ENCODE results near the gene RTN4IP1.
"Not testable (repeated sequence)": the region's sequence is repeated elsewhere in the genome, so short reads cannot be mapped to it uniquely, and the experiment has no call there.

The RTN4IP1 gene

DNA sequence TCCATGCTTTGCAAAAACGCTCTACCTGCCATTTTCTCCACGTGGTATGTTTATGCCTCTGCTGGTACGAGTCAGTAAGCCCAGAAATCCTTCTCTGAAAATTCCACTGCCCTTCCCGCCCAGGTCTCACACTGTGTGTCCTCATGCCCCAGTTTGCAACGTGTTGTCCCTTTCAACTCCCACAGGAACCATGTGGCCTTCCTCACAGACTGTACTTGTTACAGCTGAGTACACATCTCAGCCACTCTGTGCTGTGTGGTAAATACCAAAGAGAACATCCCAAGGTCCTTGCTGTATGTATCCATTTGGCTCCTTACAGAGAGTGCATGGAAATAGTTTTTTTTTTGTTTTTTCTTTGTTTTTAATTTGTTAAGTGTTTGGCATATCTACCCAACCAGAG is 56.9 kb downstream of the RTN4IP1 start:
- Mint-ChIP-seq H3K27me3 (no peaks in the 10 kb centered on the region), H3K4me1 (peaks cover 13% of the 10 kb centered on the region), H3K9me3 (no peaks in the 10 kb centered on the region), H3K4me3 (no peak overlapping the region), H3K27ac (no peak overlapping the region)
- ATAC-seq, result no peak
- no peak for DNase-seq

DNA sequence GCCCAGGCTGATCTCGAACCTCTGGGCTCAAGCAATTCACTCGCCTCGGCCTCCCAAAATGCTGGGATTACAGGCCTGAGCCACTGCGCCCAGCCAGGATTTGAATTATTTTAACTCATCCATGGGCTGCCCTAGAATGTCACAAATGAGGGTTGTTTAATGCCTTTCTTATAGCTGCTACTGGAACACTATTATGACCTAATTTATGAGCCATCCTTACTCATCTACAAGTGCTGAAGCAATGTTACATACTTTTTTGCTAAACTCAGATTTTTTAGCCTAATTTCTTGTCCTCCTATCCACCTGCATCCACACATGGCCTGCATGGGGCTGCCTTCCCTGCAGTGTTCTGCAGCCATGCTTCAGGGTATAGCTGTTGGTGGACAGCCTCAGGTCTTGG is 59.9 kb downstream of the RTN4IP1 start:
- H3K4me1 Mint-ChIP-seq, result peaks cover 2% of the 10 kb centered on the region
- no peaks in the 10 kb centered on the region for H3K9me3 Mint-ChIP-seq
- no peak overlapping the region for H3K4me3 Mint-ChIP-seq
- peak overlapping the region in 1 of 2 donors; percentile 45 for H3K27ac Mint-ChIP-seq
- ATAC-seq (no peak), DNase-seq (no peak)
- no peaks in the 10 kb centered on the region for H3K27me3 Mint-ChIP-seq

DNA sequence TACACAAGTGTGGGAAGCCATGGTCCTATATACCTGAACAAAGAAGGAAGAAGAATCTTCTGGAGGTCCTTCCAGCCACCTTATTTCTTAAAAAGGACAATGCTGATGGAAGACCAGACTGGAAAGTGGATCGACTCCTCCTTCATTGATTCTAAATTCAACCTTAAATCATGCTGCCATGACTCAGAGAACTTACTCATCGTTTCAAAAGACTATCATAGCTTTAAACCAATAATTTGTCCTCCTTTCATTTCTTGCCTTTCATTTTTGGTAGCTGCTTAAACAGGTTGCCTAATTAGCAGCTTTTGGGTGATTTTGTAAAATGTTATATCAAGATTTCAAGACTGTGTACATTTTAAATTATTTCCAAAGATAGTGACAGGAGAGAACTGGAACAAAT is 60.8 kb downstream of the RTN4IP1 start:
- ATAC-seq, result no peak
- no peaks in the 10 kb centered on the region for H3K27me3 Mint-ChIP-seq
- no peak overlapping the region for H3K4me3 Mint-ChIP-seq
- no peaks in the 10 kb centered on the region for H3K4me1 Mint-ChIP-seq
- DNase-seq, result no peak
- no peak overlapping the region for H3K27ac Mint-ChIP-seq
- no peaks in the 10 kb centered on the region for H3K9me3 Mint-ChIP-seq

DNA sequence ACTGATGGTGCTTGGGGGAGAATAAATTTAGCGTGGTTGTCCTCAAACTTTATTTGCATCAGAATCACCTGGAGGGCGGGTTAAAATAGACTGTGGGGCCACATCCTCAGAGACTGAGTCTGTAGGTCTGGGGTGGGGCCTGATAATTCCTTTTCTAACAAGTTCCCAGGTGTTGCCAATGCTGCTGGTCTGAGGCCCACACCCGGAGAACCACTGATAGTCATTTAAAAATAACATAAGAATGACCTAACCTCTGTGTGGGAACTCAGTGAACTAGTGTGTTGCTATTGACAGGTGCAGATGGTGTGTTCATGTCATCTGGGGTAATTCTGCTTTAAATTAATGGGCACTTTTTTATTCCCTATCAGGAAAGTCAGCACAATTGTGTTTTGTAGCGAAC is 64.8 kb downstream of the RTN4IP1 start:
- H3K27ac Mint-ChIP-seq, result peak overlapping the region in 1 of 2 donors; percentile 36
- ATAC-seq (no peak), DNase-seq (no peak)
- no peaks in the 10 kb centered on the region for H3K27me3 Mint-ChIP-seq
- H3K9me3 Mint-ChIP-seq, result no peaks in the 10 kb centered on the region
- peaks cover 10% of the 10 kb centered on the region for H3K4me1 Mint-ChIP-seq
- H3K4me3 Mint-ChIP-seq, result no peak overlapping the region

DNA sequence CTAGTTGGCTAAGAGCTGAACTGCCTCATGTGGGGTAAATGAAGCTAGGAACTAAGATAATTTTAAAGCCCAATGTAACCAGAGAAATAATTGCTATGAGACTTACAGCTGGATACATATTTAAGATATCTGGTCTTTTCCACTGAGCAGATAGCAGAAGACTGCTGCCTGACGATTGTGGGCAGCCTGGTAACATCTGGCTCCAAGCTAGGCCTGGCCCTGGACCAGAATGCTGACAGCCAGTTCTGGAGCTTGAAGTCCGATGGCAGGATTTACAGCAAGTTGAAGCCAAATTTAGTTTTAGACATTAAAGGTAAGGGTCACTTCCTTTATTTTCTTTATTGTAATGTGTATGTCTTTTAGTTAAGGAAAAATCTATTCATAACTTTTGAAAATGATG is 65.7 kb downstream of the RTN4IP1 start:
- ATAC-seq (no peak), DNase-seq (no peak)
- Mint-ChIP-seq H3K4me3 (no peak overlapping the region), H3K27ac (no peak overlapping the region), H3K27me3 (no peaks in the 10 kb centered on the region), H3K4me1 (peaks cover 10% of the 10 kb centered on the region), H3K9me3 (no peaks in the 10 kb centered on the region)

DNA sequence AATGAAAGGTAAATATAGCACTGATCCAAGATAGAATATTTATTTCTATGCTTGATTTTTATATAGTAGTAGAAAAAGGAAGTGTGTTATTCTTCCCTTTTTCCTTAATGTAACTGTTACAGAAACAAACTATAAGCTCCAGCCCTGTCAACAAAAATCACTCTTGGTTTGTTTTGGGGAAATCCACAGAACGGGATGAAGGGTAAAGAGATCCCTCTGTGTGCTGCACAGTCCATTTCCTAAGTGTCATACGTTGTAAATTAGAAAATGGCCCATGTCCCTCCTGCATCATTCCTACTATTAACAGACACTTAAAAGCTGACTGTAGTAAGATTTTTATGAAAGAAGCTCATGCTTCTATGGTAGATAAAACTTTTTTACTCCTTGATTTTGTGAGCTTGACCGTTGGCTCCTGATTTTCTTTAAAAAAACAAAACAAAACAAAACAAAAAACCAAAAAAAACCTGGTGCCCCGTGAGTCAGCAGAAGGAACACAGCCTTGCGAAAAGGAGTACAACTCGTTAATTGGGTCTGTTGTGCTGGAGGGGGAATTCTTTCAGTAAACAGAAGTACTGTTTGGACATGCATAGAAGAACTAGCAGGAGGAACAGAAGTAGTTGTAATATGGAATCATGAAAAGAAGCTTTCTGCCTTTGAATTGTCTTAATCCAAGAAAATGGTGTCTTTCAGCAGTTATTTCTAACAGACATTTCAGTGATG is 67.5 kb downstream of the RTN4IP1 start:
- H3K27ac Mint-ChIP-seq, result no peak overlapping the region
- DNase-seq (no peak), ATAC-seq (no peak)
- no peak overlapping the region for H3K4me3 Mint-ChIP-seq
- H3K4me1 Mint-ChIP-seq, result peaks cover 10% of the 10 kb centered on the region
- no peaks in the 10 kb centered on the region for H3K27me3 Mint-ChIP-seq
- H3K9me3 Mint-ChIP-seq, result no peaks in the 10 kb centered on the region

DNA sequence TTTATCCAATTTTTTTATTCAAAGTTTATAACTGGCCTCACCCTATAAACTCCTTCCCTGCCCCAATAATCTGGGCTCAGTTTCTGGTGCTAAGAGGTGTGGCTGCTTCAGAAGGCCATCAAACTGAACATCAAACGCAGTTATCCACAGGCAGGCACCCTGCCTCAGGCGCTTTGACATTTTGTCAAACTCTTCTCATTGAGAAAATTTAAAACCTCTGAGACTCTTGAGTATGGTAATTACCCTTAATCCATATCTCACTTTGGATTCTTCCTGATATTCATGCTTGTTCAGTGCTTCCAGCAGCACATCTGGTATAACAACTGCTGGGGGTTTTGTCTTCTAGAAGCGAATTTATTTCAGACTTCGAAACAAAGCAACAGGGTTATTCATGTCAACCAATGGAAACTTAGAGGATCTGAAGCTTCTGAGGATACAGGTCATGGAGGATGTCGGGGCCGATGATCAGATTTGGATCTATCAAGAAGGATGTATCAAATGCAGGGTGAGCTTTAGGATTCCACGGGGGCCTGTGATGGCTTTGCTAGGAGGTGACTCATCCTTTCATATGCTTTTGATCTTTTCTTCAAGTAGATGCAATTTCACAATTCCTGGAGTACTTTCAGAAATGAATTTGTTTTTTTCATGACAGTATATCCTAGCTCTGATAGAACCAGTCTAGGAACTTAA is 68.2 kb downstream of the RTN4IP1 start:
- Mint-ChIP-seq H3K4me3 (no peak overlapping the region), H3K27ac (peak overlapping the region in 1 of 2 donors; percentile 7), H3K4me1 (peaks cover 10% of the 10 kb centered on the region), H3K27me3 (no peaks in the 10 kb centered on the region), H3K9me3 (no peaks in the 10 kb centered on the region)
- DNase-seq (no peak), ATAC-seq (peak; percentile 64)

DNA sequence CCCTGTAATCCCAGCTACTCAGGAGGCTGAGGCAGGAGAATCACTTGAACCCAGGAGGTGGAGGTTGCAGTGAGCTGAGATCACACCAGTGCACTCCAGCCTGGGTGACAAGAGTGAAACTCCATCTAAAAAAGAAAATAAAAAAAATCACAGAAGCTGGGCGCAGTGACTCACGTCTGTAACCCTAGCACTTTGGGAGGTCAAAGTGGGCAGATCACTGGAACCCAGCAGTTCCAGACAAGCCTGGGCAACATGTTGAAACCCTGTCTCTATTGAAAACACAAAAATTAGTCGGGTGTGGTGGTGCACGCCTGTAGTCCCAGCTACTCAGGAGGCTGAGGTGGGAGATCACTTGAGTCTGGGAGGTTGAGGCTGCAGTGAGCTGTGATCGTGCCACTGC is 69.6 kb downstream of the RTN4IP1 start:
- not testable (repeated sequence) for H3K9me3 Mint-ChIP-seq, DNase-seq, H3K4me3 Mint-ChIP-seq, H3K27me3 Mint-ChIP-seq, ATAC-seq
- peaks cover 10% of the 10 kb centered on the region for H3K4me1 Mint-ChIP-seq
- H3K27ac Mint-ChIP-seq, result peak overlapping the region in 1 of 2 donors; percentile 24

DNA sequence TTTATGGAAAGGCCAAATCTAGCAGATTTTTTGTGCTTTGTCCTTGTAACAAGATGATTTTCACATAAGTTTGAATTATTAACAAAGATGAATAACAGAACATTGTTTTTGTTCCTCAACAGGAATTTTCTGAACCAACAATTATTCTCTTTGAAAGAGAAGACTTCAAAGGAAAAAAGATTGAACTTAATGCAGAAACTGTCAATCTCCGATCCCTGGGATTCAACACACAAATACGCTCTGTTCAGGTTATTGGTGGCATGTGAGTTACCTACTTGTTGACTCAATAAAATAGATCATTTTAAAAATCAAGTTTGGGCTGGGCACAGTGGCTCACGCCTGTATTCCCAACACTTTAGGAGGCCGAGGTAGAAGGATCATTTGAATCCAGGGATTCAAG is 70.9 kb downstream of the RTN4IP1 start:
- peak overlapping the region in 1 of 2 donors; percentile 72 for H3K27ac Mint-ChIP-seq
- no peaks in the 10 kb centered on the region for H3K27me3 Mint-ChIP-seq
- no peaks in the 10 kb centered on the region for H3K9me3 Mint-ChIP-seq
- DNase-seq (no peak), ATAC-seq (no peak)
- H3K4me3 Mint-ChIP-seq, result no peak overlapping the region
- H3K4me1 Mint-ChIP-seq, result peaks cover 16% of the 10 kb centered on the region

DNA sequence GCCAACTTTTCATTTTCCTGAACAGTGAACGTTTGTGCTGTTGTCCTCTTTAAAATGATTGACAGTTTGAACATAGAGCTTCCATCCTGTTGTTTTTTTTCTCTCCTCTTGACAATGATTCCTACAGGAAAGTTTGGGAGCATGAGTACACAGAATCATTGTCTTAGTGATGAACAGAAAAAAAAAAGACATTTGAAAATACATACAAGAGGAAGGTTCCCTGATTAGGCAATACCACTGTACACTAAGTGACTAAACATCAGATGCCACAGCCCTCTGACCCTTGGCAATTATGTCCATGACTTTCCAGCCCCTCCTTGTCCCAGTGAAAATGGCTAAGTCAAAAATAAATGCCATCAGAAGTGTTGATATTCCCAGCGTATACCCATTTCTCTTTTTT is 71.5 kb downstream of the RTN4IP1 start:
- no peaks in the 10 kb centered on the region for H3K27me3 Mint-ChIP-seq
- peaks cover 22% of the 10 kb centered on the region for H3K4me1 Mint-ChIP-seq
- H3K9me3 Mint-ChIP-seq, result no peaks in the 10 kb centered on the region
- no peak for DNase-seq
- ATAC-seq, result no peak
- H3K27ac Mint-ChIP-seq, result no peak overlapping the region
- no peak overlapping the region for H3K4me3 Mint-ChIP-seq

DNA sequence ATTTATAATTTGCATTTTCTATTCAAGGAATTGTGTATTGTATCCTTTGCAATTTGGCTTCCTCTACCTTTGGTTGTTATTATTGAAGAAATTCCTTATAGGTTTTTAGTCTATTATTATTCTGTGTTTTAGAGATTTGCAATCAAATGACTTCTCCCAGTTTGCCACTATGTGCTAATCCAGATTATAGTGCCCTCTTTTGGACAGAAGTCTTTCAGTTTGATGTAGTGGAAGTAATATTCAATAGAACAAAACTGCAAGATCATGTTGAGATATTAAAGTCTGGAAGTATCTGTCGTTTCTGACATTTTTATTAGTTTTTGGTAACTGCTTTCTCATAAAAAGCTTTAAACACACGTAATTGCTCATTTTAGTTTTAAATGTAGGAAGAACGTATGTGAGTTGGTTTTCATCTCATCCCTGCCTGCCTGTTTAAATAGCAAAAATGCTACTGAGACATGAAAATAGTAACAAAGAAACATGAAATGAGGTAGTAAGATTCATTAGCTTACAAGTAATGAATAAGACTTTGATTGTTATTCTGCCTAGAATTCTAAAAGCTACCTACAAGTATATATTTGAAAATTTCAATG is 72.8 kb downstream of the RTN4IP1 start:
- no peak for ATAC-seq
- H3K27me3 Mint-ChIP-seq, result no peaks in the 10 kb centered on the region
- DNase-seq, result no peak
- no peaks in the 10 kb centered on the region for H3K9me3 Mint-ChIP-seq
- peaks cover 23% of the 10 kb centered on the region for H3K4me1 Mint-ChIP-seq
- no peak overlapping the region for H3K27ac Mint-ChIP-seq
- no peak overlapping the region for H3K4me3 Mint-ChIP-seq

DNA sequence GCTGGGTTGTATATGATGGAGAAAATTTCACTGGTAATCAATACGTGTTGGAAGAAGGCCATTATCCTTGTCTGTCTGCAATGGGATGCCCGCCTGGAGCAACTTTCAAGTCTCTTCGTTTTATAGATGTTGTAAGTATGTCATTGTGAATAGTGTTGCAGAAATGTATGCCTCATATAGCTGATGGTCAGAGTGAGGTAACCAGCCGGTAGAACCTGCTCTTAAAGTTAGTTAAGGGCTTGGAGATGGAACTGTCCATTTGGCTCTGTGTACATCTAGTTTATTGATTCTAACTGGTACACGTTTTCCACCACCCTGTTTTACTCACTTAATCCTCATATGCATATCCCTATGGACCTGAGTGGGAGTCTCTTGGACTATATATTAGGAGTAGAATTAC is 73.5 kb downstream of the RTN4IP1 start:
- no peak for DNase-seq
- Mint-ChIP-seq H3K4me3 (no peak overlapping the region), H3K27ac (no peak overlapping the region), H3K27me3 (no peaks in the 10 kb centered on the region), H3K4me1 (peaks cover 16% of the 10 kb centered on the region), H3K9me3 (peaks cover 0 to 4% of the 10 kb centered on the region in 2 donors)
- ATAC-seq, result no peak

DNA sequence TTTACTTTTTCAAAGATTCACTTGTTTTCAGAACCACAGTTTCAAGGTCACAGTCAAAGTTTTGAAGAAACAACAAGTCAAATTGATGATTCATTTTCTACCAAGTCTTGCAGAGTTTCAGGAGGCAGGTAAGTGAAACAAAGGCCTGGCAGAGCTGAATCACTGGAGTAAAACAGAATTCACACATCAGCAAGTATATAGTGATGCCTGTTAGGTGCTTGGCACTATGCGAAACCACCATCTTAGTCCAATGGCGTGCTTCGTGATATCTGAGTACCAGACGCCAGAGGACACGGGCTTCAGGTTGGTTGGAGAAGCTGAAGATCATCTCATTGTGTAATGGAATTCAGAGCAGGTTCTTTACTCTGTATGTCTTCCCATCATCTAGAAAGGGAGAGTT is 75.9 kb downstream of the RTN4IP1 start:
- Mint-ChIP-seq H3K9me3 (peaks cover 0 to 4% of the 10 kb centered on the region in 2 donors), H3K4me3 (peak overlapping the region in 1 of 2 donors; percentile 7), H3K4me1 (peaks cover 26% of the 10 kb centered on the region), H3K27ac (peak overlapping the region in 1 of 2 donors; percentile 68), H3K27me3 (no peaks in the 10 kb centered on the region)
- DNase-seq (peak in 1 of 2 donors; percentile 36), ATAC-seq (peak; percentile 93)

DNA sequence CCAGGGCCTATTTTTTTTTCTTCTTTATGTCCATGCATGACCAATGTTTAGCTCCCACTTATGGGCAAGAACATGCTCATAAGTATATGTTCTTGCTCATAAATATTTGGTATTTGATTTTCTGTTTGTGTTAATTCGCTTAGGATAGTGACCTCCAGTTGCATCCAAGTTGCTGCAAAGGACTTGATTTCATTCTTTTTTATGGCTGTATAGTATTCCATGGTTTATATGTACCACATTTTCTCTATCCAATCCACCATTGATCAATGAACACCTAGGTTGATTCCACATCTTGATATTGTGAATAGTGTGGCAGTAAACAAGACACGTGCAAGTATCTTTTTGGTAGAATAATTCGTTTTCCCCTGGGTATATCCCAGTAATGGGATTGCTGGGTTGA is 78.1 kb downstream of the RTN4IP1 start:
- peaks cover 49% of the 10 kb centered on the region for H3K4me1 Mint-ChIP-seq
- H3K27ac Mint-ChIP-seq, result no peak overlapping the region

DNA sequence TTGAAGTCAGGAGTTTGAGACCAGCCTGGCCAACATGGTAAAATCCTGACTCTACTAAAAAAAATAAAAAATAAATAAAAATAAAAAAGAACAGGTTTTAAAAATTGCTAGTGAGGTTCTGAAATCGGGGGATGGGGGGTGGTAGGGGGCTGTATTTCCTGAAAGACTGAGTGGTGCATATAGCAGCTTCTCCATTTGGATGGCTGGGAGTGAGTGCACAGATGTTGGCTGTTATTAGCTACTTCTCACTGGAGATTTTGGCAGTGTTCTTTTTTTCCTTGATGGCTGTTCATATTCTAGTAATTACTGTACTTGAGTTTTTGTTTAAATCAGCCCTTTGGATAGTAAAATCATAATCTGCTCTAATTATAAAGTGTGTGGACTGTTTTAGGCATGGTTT is 79.8 kb downstream of the RTN4IP1 start:
- Mint-ChIP-seq H3K27ac (no peak overlapping the region), H3K4me1 (peaks cover 56% of the 10 kb centered on the region), H3K27me3 (no peaks in the 10 kb centered on the region), H3K9me3 (peaks cover 0 to 4% of the 10 kb centered on the region in 2 donors), H3K4me3 (no peak overlapping the region)
- DNase-seq (no peak), ATAC-seq (no peak)

More for the DNA sequence above, 78.1 kb downstream of the RTN4IP1 start:
- H3K4me3 Mint-ChIP-seq, result no peak overlapping the region
- no peaks in the 10 kb centered on the region for H3K27me3 Mint-ChIP-seq
- ATAC-seq (no peak), DNase-seq (no peak)
- H3K9me3 Mint-ChIP-seq, result peaks cover 0 to 4% of the 10 kb centered on the region in 2 donors

DNA sequence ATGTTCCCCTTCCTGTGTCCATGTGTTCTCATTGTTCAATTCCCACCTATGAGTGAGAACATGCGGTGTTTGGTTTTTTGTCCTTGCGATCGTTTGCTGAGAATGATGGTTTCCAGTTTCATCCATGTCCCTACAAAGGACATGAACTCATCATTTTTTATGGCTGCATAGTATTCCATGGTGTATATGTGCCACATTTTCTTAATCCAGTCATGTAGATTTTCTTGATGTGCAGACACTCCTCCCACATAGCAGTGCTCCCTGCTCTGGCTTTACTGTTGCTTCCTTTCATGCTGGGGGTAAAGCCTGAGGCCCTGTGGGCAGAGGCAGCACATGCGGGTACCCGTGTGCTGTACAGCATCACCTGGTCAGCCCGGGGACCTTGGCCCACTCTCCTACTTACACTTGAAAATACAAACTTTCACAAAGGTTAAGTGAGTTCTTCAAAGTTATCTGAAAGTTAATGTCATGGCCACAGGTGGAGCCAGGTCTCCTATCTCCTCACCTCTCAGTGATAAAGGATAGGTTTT is 80.3 kb downstream of the RTN4IP1 start:
- H3K27me3 Mint-ChIP-seq, H3K4me3 Mint-ChIP-seq, H3K9me3 Mint-ChIP-seq, ATAC-seq, DNase-seq: not testable (repeated sequence)
- H3K27ac Mint-ChIP-seq, result peak overlapping the region in 1 of 2 donors; percentile 57
- H3K4me1 Mint-ChIP-seq, result peaks cover 56% of the 10 kb centered on the region
